H1 (cell line): Measurements from ENCODE around the gene APOM. TPM values are rescaled to one million over a fixed set of nuclear protein-coding genes. Genes with fewer than 3 reads are reported as not detected.

Experiments used
- MAX ChIP-seq: IDR thresholded peaks from 2 replicates; pipeline ENCODE4 v1.6.1; 2012; ENCODE audit warnings: inconsistent platforms
- polyA plus RNA-seq, 7 experiments: library from polyadenylated mRNA; depleted of rRNA in 3 of 7; stranded (reverse) in 5 of 7; unstranded in 2 of 7; fragments of >200 nt in 5 of 7; fragments of 200-250 nt in 2 of 7; gene quantifications; 1 replicate in 5 of 7; 2 replicates in 1 of 7; 4 replicates in 1 of 7; pipeline versions ENCODE4 v1.2.1 to v1.2.3, GENCODE V29; 2011 to 2013; ENCODE audit warnings: missing spikeins in 2 of 7, mixed read lengths in 2 of 7
- total RNA-seq: library from RNA; stranded (reverse); fragmentation: NEBNext Ultra II Directional; extraction: Animal tissue kit (Norgen Biotek cat#: 25700); gene quantifications from 2 replicates; pipeline ENCODE4 v1.2.1, GENCODE V29; 2021

Gene APOM
- total and polyA plus RNA-seq, 2 of the 8 experiments (the other 6 are each of a cell fraction or from before 2014, with no cell fraction given): 3.4 to 12.0 TPM

- no peak for TF ChIP-seq MAX
These were observed 33.8 kb downstream of the APOM start (continued) for GRCh38 chr6:31689249-31690110.
